NCI-H146 (cell line): ENCODE measurements around the gene IL17RD.
A peak's percentile ranks its signal among the peaks of the same experiment; 100 is the strongest.
"Not testable (repeated sequence)": the region's sequence is repeated elsewhere in the genome, so short reads cannot be mapped to it uniquely, and the experiment has no call there.

Experiments used
- DNase-seq: peaks from one replicate; lab custom pipeline; 2025; lab: John Stamatoyannopoulos, UW

Gene IL17RD

GRCh38 chr3:57093489-57093888, 71.7 kb downstream of the IL17RD start:
- DNase-seq, result no peak

GRCh38 chr3:57091521-57092273, 73.5 kb downstream of the IL17RD start:
- DNase-seq, result no peak

- no peak for DNase-seq
These were observed 76.1 kb downstream of the IL17RD start for GRCh38 chr3:57089043-57089442.

- no peak for DNase-seq
These were observed 76.7 kb downstream of the IL17RD start for GRCh38 chr3:57088503-57088902.

GRCh38 chr3:57087361-57088092, 77.6 kb downstream of the IL17RD start:
- no peak for DNase-seq

GRCh38 chr3:57086201-57086600, 79.0 kb downstream of the IL17RD start:
- no peak for DNase-seq

- DNase-seq, result no peak
These were observed 79.9 kb downstream of the IL17RD start for GRCh38 chr3:57085211-57085610.

- DNase-seq, result not testable (repeated sequence)
These were observed 81.7 kb downstream of the IL17RD start for GRCh38 chr3:57083266-57083995.

- no peak for DNase-seq
These were observed 82.7 kb downstream of the IL17RD start for GRCh38 chr3:57082481-57082880.

GRCh38 chr3:57081173-57081572, 84.0 kb downstream of the IL17RD start:
- DNase-seq, result no peak

- peak; percentile 71 for DNase-seq
These were observed 85.0 kb downstream of the IL17RD start for GRCh38 chr3:57080171-57080570.

GRCh38 chr3:57079474-57079831, 85.7 kb downstream of the IL17RD start:
- DNase-seq, result peak; percentile 39

GRCh38 chr3:57078635-57079473, 86.3 kb downstream of the IL17RD start:
- peak; percentile 69 for DNase-seq

GRCh38 chr3:57078344-57078634, 86.9 kb downstream of the IL17RD start:
- peak; percentile 5 for DNase-seq

- no peak for DNase-seq
These were observed 87.4 kb downstream of the IL17RD start for GRCh38 chr3:57077630-57078343.

- no peak for DNase-seq
These were observed 88.7 kb downstream of the IL17RD start for GRCh38 chr3:57076422-57076951.

GRCh38 chr3:57074135-57074534, 91.0 kb downstream of the IL17RD start:
- DNase-seq, result no peak

GRCh38 chr3:57073628-57074027, 91.5 kb downstream of the IL17RD start:
- DNase-seq, result peak; percentile 4

GRCh38 chr3:57069503-57069902, 95.7 kb downstream of the IL17RD start:
- no peak for DNase-seq

GRCh38 chr3:57068437-57069089, 96.6 kb downstream of the IL17RD start:
- no peak for DNase-seq

GRCh38 chr3:57066471-57066870, 98.7 kb downstream of the IL17RD start:
- no peak for DNase-seq
